ENCODE measurements around the gene CPNE5.

The CPNE5 gene

GRCh38 chr6:36756786-36757185, 82.5 kb downstream of the CPNE5 start:
- no peak for TF ChIP-seq POLR2A (IDR thresholded peaks at IDR 0.05; ENCODE audit: low read depth, low read length)
- DNase-seq (ENCODE audit: insufficient read length, low spot score) (no peak), FAIRE-seq (no peak)

- DNase-seq (ENCODE audit: insufficient read length, low spot score) (no peak), FAIRE-seq (no peak)
- TF ChIP-seq POLR2A (IDR thresholded peaks at IDR 0.05; ENCODE audit: low read depth, low read length), result no peak
Observed at GRCh38 chr6:36755435-36756348, 83.6 kb downstream of the CPNE5 start.

DNA sequence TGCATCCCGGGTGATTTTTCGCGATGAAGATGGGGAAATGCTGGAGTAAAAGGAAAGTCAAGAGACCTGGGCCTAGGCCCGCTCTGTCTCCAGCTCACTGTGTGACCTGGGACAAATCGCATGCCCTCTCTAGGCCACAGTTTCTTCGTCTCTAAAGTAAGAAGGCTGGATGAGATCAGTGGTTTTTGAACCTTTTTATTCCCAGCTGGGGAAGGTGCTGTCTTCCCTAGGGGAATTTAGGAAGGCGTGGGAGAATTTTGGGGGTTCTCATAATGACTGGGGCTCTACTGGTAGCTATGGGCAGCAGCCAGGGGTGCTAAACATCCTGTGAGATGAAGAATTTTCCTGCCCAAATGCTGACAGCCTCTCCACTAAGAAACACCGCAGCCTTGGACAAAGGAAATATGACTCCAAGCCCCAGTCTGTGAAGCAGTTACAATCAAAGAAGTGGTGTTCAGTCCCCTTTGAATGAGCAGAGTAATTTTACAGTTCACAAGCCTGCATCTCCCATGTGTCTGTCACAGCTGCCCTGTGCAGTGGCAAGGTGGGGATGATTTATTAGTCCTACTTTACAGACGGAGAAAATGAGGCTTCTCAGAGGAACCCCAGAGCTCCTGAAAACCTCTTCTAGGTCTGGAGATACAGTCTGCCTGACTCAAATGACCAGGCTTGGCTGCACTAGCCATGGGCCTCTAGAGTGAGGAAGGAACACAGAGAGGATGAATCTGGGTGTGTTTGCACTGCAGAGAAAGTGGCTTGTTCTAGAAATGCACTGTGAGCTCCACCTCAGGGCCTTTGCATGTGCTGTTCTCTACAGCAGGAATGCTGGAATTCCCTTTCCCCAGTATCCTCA, 84.4 kb downstream of the CPNE5 start:
- no peak for DNase-seq (ENCODE audit: insufficient read length, low spot score)

DNA sequence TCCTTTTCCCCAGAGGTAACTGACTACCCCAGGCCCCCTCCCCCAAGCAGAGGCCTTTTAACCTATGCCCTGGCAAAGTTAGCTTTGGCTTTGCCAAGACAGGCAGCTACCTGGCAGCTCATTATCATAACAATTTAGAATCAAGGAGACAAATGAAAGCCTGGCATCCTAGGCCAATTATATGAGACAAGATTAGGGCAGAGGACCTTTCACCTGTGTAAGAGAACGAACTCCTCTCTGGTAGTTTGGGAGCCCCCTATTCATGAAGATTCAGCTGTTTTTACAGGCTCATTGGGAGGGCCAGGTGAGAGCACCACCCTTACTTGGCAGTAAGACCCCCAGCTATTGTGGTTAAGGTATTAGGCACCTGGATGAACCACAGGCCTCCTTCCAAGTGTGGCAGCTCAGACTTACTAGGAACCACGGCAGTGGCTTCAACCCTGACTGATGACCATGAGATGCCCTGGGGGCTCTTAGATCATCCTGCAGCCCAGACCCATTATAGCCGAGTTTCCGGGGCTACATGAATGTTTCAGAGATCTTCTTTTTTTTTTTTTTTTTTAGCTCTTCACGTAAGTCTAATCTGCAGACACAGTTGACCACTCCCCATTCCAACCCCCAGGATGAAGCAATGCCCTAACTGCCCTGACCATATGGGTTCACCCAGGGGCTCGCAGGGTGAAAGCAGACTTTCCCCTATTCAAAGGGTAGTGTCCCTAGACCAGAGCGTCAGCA, 85.4 kb downstream of the CPNE5 start:
- no peak for TF ChIP-seq POLR2A (IDR thresholded peaks at IDR 0.05; ENCODE audit: low read depth, low read length)
- FAIRE-seq (no peak), DNase-seq (ENCODE audit: insufficient read length, low spot score) (no peak)

More for the DNA sequence above, 84.4 kb downstream of the CPNE5 start:
- no peak for TF ChIP-seq POLR2A (IDR thresholded peaks at IDR 0.05; ENCODE audit: low read depth, low read length)
- FAIRE-seq, result no peak

GRCh38 chr6:36752886-36753506, 86.2 kb downstream of the CPNE5 start:
- no peak for TF ChIP-seq POLR2A (IDR thresholded peaks at IDR 0.05; ENCODE audit: low read depth, low read length)
- no peak for FAIRE-seq
- DNase-seq (ENCODE audit: insufficient read length, low spot score), result no peak

GRCh38 chr6:36752187-36752885, 86.9 kb downstream of the CPNE5 start:
- no peak for FAIRE-seq
- TF ChIP-seq POLR2A (IDR thresholded peaks at IDR 0.05; ENCODE audit: low read depth, low read length), result no peak

GRCh38 chr6:36751833-36752186, 87.4 kb downstream of the CPNE5 start:
- DNase-seq (ENCODE audit: insufficient read length, low spot score), result no peak
- TF ChIP-seq POLR2A (IDR thresholded peaks at IDR 0.05; ENCODE audit: low read depth, low read length), result no peak
- no peak for FAIRE-seq

More at GRCh38 chr6:36752187-36752885, 86.9 kb downstream of the CPNE5 start:
- DNase-seq (ENCODE audit: insufficient read length, low spot score), result no peak

- FAIRE-seq (no peak), DNase-seq (ENCODE audit: insufficient read length, low spot score) (no peak)
- no peak for TF ChIP-seq POLR2A (IDR thresholded peaks at IDR 0.05; ENCODE audit: low read depth, low read length)
Observed at GRCh38 chr6:36751091-36751490, 88.2 kb downstream of the CPNE5 start.

DNA sequence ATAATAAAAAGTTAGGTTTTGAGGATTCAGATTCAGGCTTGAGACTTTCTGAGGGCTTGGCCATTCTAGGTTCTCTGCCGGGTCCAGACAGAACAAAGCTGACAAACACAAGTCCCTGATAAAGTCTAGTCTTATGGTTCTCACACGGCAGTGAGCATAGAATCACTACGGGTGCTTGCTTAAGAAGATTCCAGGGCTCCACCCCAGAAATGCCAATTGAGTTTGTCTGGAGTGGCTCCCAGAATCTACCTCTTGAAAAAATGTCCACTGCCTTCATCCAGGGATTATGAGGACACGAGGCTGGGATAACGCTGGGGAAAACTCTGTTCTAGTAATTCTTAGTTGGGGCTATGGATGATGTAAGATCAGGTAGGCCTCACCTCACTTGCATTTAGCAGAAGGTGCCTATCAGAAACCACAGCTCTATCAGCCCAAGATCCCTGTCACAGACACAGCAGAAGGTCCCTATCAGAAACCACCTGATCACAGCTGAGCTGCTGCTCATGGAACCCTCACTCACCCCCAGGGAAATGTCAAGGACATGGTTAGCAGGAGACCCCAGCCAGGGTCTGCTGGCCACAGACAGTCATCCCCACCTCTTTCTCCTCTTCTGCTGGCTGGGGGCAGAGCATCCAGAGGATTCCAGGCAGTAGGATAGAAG, 89.3 kb downstream of the CPNE5 start:
- TF ChIP-seq POLR2A (IDR thresholded peaks at IDR 0.05; ENCODE audit: low read depth, low read length), result no peak
- FAIRE-seq, result no peak
- DNase-seq (ENCODE audit: insufficient read length, low spot score), result no peak

DNA sequence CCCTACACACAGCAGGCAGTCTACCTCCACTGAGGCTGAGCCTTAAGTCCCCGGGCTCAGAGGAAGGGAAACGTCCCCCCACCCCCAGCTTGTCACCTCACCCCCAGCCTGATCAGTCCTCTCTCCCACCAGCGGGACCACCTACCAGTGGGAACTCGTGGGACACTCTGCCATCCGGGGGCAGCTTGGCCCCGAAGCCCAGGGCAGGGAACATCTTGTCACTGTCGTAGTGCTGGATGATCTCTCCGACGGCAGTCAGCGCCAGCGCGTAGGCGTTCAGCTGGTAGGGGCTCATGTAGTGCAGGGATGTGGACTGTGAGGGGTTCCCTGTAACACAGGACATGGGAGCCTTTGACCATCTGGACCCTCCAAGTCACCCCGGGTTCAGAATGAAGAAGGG, 93.0 kb downstream of the CPNE5 start:
- DNase-seq (ENCODE audit: insufficient read length, low spot score), result no peak
- TF ChIP-seq POLR2A (IDR thresholded peaks at IDR 0.05; ENCODE audit: low read depth, low read length), result no peak
- FAIRE-seq, result no peak

DNA sequence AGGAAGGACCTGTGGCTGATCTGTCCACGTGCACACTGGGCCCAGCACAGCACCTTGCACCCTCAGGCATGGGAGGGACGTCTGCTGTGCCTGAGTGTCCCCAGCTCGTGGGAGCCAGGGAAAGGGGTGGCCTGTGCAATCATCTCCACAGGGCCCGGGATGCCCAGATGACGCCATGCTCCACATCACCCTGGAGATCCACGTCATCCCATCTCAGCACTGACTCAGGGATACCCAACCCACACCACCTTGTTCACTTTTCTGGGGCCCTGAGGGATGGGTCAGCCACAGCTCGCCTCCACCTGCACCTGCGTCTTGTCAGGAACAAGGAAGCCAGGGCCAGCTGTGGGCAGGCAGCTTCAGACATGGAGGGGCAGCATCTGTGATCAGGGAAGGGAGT, 93.4 kb downstream of the CPNE5 start:
- DNase-seq (ENCODE audit: insufficient read length, low spot score) (no peak), FAIRE-seq (no peak)
- no peak for TF ChIP-seq POLR2A (IDR thresholded peaks at IDR 0.05; ENCODE audit: low read depth, low read length)

DNA sequence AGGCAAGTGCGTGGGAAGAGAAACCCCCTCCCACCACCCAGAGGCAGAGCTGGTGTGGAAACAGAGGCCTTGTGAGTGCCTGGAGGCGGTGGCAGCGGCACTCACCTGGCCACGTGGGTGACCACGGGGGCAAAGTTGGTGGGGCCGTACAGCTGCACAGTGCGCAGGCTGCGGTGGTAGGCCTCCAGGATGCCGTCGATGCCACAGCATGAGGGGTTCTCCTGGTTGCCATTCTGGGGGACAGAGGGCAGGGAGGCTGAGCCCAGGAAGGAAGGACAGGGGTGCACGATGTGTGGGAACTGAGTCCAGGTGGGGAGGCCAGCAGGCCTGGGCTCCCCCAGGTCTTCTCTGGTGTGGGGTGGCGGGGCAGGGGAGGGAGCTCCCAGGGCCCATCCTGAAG, 94.0 kb downstream of the CPNE5 start:
- no peak for FAIRE-seq
- TF ChIP-seq POLR2A (IDR thresholded peaks at IDR 0.05; ENCODE audit: low read depth, low read length), result no peak
- DNase-seq (ENCODE audit: insufficient read length, low spot score), result no peak
